Ovary (tissue), 3 donors: ENCODE data around the gene BMAL2.

ENCODE experiments used
- POLR2A ChIP-seq: fragments of 450-650 bp; IDR thresholded peaks from one replicate; pipeline ENCODE4 v1.6.1; 2017; ENCODE audit warnings: antibody characterized with exemption, mild to moderate bottlenecking, moderate library complexity
- TF ChIP-seq, protein P1 (sequence below), 3 donors: fragments of 450-650 bp in 2 of 3; fragments of 200-600 bp in 1 of 3; IDR thresholded peaks; one replicate each; pipeline versions ENCODE4 v1.5.1 to v1.8.0; 2016 to 2022; ENCODE audit warnings: antibody characterized with exemption in 3 of 3, mild to moderate bottlenecking in 1 of 3
- donor health status: DM: no; HTN: no; CAD: no.

DNA sequence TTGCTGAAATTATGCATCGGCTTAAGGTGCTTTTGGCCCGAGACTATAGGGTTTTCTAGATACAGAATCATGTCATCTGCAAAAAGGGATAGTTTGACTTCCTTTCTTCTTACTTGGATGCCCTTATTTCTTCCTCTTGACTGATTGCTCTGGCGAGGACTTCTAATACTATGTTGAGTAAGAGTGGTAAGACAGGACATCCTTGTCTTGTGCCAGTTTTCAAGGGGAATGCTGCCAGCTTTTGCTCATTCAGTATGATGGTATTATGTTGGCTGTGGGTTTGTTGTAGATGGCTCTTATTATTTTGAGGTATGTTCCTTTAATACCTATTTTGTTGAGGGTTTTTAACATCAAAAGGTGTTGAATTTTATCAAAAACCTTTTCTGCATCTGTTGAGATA is 8.3 kb downstream of the BMAL2 start:
- TF ChIP-seq, protein P1, sequence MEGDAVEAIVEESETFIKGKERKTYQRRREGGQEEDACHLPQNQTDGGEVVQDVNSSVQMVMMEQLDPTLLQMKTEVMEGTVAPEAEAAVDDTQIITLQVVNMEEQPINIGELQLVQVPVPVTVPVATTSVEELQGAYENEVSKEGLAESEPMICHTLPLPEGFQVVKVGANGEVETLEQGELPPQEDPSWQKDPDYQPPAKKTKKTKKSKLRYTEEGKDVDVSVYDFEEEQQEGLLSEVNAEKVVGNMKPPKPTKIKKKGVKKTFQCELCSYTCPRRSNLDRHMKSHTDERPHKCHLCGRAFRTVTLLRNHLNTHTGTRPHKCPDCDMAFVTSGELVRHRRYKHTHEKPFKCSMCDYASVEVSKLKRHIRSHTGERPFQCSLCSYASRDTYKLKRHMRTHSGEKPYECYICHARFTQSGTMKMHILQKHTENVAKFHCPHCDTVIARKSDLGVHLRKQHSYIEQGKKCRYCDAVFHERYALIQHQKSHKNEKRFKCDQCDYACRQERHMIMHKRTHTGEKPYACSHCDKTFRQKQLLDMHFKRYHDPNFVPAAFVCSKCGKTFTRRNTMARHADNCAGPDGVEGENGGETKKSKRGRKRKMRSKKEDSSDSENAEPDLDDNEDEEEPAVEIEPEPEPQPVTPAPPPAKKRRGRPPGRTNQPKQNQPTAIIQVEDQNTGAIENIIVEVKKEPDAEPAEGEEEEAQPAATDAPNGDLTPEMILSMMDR (IDR thresholded peaks at IDR 0.05) = no peak
- no peak for TF ChIP-seq POLR2A
